Measurements from ENCODE around the gene SLITRK6.

- TF ChIP-seq CTCF (IDR thresholded peaks at IDR 0.05; ENCODE audit: insufficient read depth, low read length) (no peak), POLR2AphosphoS5 (IDR thresholded peaks at IDR 0.05; ENCODE audit: low read depth) (no peak), SPI1 (IDR thresholded peaks at IDR 0.05; ENCODE audit: borderline replicate concordance, low read depth) (no peak), REST (IDR thresholded peaks at IDR 0.05; ENCODE audit: insufficient replicate concordance, low read depth) (no peak), GABPA (IDR thresholded peaks at IDR 0.05; ENCODE audit: low read depth) (no peak)
Measured at GRCh38 chr13:85806553-85807175, 7.4 kb upstream of the SLITRK6 start.
